A673 (cell line): ENCODE data around the gene GNAZ. TPM values are rescaled to one million over a fixed set of nuclear protein-coding genes. Genes with fewer than 3 reads are reported as not detected.

ENCODE experiments used
- BruUV-seq: library from RNA; stranded (reverse); fragments of 400-500 nt; replicated peaks from 2 replicates; lab custom pipeline; 2021; lab: Mats Ljungman, UMichigan
- CTCF ChIA-PET: fragments of 300-600 bp; sonication (Branson Sonifier 250); formaldehyde crosslinking; loops from one replicate; lab custom pipeline; 2022; ENCODE audit warnings: antibody characterized with exemption; lab: Charles Lee
- POLR2A ChIA-PET: fragments of 300-600 bp; sonication (Branson Sonifier 250); formaldehyde crosslinking; loops from one replicate; lab custom pipeline; 2022; ENCODE audit warnings: antibody characterized with exemption; ENCODE audit not compliant: low non-redundant PET; lab: Charles Lee
- DNase-seq: peaks from one replicate; pipeline ENCODE4 v3.0.0-alpha.2; 2015; ENCODE audit warnings: low spot score
- H3K27ac ChIP-seq: fragments of 200-600 bp; sonication (generic); 2 replicates; pipeline ENCODE4 v1.5.1; 2016; ENCODE audit warnings: mixed run types, low read depth, mild to moderate bottlenecking, mixed read lengths, antibody characterized with exemption, low read length; ENCODE audit not compliant: poor library complexity, severe bottlenecking
- H3K27me3 ChIP-seq: fragments of 200-600 bp; sonication (generic); replicated peaks from 2 replicates; pipeline ENCODE4 v1.6.1; 2017; ENCODE audit warnings: mixed run types, low read depth, mild to moderate bottlenecking, mixed read lengths, antibody characterized with exemption, low read length; ENCODE audit not compliant: insufficient read depth, poor library complexity
- H3K36me3 ChIP-seq: fragments of 200-600 bp; sonication (generic); 2 replicates; pipeline ENCODE4 v1.6.1; 2016; ENCODE audit warnings: mixed run types, mild to moderate bottlenecking, mixed read lengths, antibody characterized with exemption, low read length; ENCODE audit not compliant: insufficient read depth, poor library complexity, severe bottlenecking
- H3K4me1 ChIP-seq: fragments of 200-600 bp; sonication (generic); 2 replicates; pipeline ENCODE4 v1.6.1; 2017; ENCODE audit warnings: mixed run types, mild to moderate bottlenecking, mixed read lengths, antibody characterized with exemption, low read length; ENCODE audit not compliant: insufficient read depth, poor library complexity, severe bottlenecking
- H3K4me3 ChIP-seq: fragments of 200-600 bp; sonication (generic); 2 replicates; pipeline ENCODE4 v1.5.1; 2016; ENCODE audit warnings: low read depth, mixed run types, mild to moderate bottlenecking, mixed read lengths, low read length; ENCODE audit not compliant: poor library complexity, severe bottlenecking
- H3K9me3 ChIP-seq: fragments of 200-600 bp; sonication (generic); 2 replicates; pipeline ENCODE4 v1.6.1; 2016; ENCODE audit warnings: mixed run types, low read depth, mild to moderate bottlenecking, mixed read lengths, antibody characterized with exemption, low read length; ENCODE audit not compliant: poor library complexity, severe bottlenecking
- CTCF ChIP-seq: fragments of 300-800, 200-600 bp; sonication (generic); conservative IDR thresholded peaks from 2 replicates; pipeline ENCODE4 v1.5.1; 2017; ENCODE audit warnings: low read depth, mild to moderate bottlenecking, antibody characterized with exemption, low read length, moderate library complexity, mixed read lengths
- EZH2 ChIP-seq: fragments of 200-600 bp; sonication (generic); IDR thresholded peaks from 2 replicates; pipeline ENCODE4 v1.6.1; 2017; ENCODE audit warnings: borderline replicate concordance, low read depth, mild to moderate bottlenecking, mixed read lengths, antibody characterized with exemption, low read length; ENCODE audit not compliant: poor library complexity, severe bottlenecking
- intact Hi-C: fragments of 100-400 bp; cut with micrococcal nuclease; formaldehyde crosslinking; loops from one replicate; pipeline ENCODE4 v1.10.0; 2022; ENCODE audit not compliant: unreplicated experiment
- total RNA-seq: library from RNA; stranded (reverse); gene quantifications from 2 replicates; pipeline ENCODE4 v1.2.3, GENCODE V29; 2021

The GNAZ gene
- total RNA-seq, 1 experiment from 2014 or later = 5.1 TPM

- ChIA-PET POLR2A (no interaction called here), CTCF (no interaction called here)
- Histone ChIP-seq H3K4me1 (peaks cover 6% of the 10 kb centered on the region), H3K27ac (no peak overlapping the region), H3K9me3 (no peaks in the 10 kb centered on the region), H3K4me3 (no peak overlapping the region), H3K27me3 (no peaks in the 10 kb centered on the region), H3K36me3 (no peaks in the 10 kb centered on the region)
- BruUV-seq = no TSS peak
- intact Hi-C loops = no loop called here
- TF ChIP-seq CTCF (no peak), EZH2 (no peak)
- no peak for DNase-seq
Measured at GRCh38 chr22:23102002-23102655, 31.8 kb downstream of the GNAZ start.

GRCh38 chr22:23102776-23103175 lies 32.5 kb downstream of the GNAZ start:
- Histone ChIP-seq H3K4me3 (no peak overlapping the region), H3K27ac (no peak overlapping the region), H3K27me3 (no peaks in the 10 kb centered on the region), H3K36me3 (no peaks in the 10 kb centered on the region), H3K4me1 (peaks cover 6% of the 10 kb centered on the region), H3K9me3 (no peaks in the 10 kb centered on the region)
- TF ChIP-seq CTCF (no peak), EZH2 (no peak)
- peak; percentile 31 for DNase-seq
- intact Hi-C loops = no loop called here
- BruUV-seq = no TSS peak
- CTCF ChIA-PET = no interaction called here
- POLR2A ChIA-PET = no interaction called here

- POLR2A ChIA-PET = no interaction called here
- peaks cover 6% of the 10 kb centered on the region for H3K4me1 ChIP-seq
- no TSS peak for BruUV-seq
- H3K9me3 ChIP-seq = no peaks in the 10 kb centered on the region
- H3K27ac ChIP-seq = no peak overlapping the region
- no peak for DNase-seq
- no peaks in the 10 kb centered on the region for H3K36me3 ChIP-seq
- intact Hi-C loops = no loop called here
- TF ChIP-seq CTCF = no peak
- no peak for TF ChIP-seq EZH2
- CTCF ChIA-PET = no interaction called here
- no peaks in the 10 kb centered on the region for H3K27me3 ChIP-seq
- no peak overlapping the region for H3K4me3 ChIP-seq
Measured at GRCh38 chr22:23103199-23103954, 33.1 kb downstream of the GNAZ start.
